OCI-LY1 (cell line): ENCODE results near the gene DOCK10.

ENCODE experiments used
- EZH2 ChIP-seq: fragments of 200-600 bp; sonication (generic), shearing (Covaris generic); IDR thresholded peaks from 2 replicates; pipeline ENCODE4 v1.8.0; 2017; ENCODE audit warnings: borderline replicate concordance, mixed run types, mild to moderate bottlenecking, antibody characterized with exemption, low read length, moderate library complexity, mixed read lengths
- TF ChIP-seq, protein P1 (sequence below): fragments of 200-600 bp; sonication (generic), shearing (Covaris generic); IDR thresholded peaks from 2 replicates; pipeline ENCODE4 v1.5.1; 2017; ENCODE audit warnings: mild to moderate bottlenecking, antibody characterized with exemption, low read length, moderate library complexity, mixed read lengths

DNA sequence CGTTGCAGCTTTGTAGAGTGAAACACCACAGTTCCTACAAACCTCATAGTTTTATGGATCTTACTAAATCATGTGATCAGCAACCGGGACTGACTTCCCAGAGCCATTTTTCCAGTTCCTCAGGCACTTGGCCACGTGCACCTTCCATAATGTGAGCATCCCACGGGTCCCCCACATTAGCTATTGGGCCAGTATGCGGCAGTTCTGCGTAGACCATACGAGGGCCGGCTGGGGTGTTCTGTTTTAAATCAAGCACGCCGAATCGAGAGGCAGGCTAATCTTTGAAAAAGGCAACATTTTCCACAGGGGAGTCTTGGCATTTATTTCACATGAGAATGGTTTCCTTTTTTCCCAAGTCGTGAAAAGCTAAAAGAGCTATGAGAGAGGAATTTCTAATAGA is 190.5 kb downstream of the DOCK10 start:
- TF ChIP-seq, protein P1, sequence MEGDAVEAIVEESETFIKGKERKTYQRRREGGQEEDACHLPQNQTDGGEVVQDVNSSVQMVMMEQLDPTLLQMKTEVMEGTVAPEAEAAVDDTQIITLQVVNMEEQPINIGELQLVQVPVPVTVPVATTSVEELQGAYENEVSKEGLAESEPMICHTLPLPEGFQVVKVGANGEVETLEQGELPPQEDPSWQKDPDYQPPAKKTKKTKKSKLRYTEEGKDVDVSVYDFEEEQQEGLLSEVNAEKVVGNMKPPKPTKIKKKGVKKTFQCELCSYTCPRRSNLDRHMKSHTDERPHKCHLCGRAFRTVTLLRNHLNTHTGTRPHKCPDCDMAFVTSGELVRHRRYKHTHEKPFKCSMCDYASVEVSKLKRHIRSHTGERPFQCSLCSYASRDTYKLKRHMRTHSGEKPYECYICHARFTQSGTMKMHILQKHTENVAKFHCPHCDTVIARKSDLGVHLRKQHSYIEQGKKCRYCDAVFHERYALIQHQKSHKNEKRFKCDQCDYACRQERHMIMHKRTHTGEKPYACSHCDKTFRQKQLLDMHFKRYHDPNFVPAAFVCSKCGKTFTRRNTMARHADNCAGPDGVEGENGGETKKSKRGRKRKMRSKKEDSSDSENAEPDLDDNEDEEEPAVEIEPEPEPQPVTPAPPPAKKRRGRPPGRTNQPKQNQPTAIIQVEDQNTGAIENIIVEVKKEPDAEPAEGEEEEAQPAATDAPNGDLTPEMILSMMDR = no peak
- no peak for TF ChIP-seq EZH2
